SK-N-SH (cell line): ENCODE data around the gene PLEKHG7. TPM values are rescaled to one million over a fixed set of nuclear protein-coding genes. Genes with fewer than 3 reads are reported as not detected.

Experiments
- CTCF ChIA-PET: fragments of 300-600, 350-600 bp; formaldehyde crosslinking; extraction: SDS; loops from one replicate; lab custom pipeline; 2021; lab: Yijun Ruan, JAX
- POLR2A ChIA-PET: fragments of 350-600 bp; sonication (Branson Sonifier 250); formaldehyde crosslinking; extraction: SDS; loops from one replicate; lab custom pipeline; 2020; ENCODE audit warnings: antibody characterized with exemption, inconsistent platforms; lab: Yijun Ruan, JAX
- DNase-seq: peaks from one replicate; pipeline ENCODE4 v3.0.0; 2012
- H2AFZ ChIP-seq: fragments of 200-600 bp; sonication (generic); 2 replicates; pipeline ENCODE4 v1.8.1; 2016; ENCODE audit warnings: antibody characterized with exemption, mild to moderate bottlenecking, low read depth
- H3F3A ChIP-seq: fragments of 200-600 bp; sonication (generic); replicated peaks from 2 replicates; pipeline ENCODE3; 2016; ENCODE audit warnings: antibody characterized with exemption, mild to moderate bottlenecking; ENCODE audit not compliant: insufficient read depth
- H3K27ac ChIP-seq, 2 experiments: fragments of 200-500 bp in 1 of 2; fragments of 200-600 bp in 1 of 2; sonication (Bioruptor generic) in 1 of 2; sonication (generic), shearing (Covaris generic) in 1 of 2; 2 replicates each; pipeline versions ENCODE4 v1.5.1 to v1.6.1; 2014 to 2016; ENCODE audit warnings: low read depth in 2 of 2, inconsistent platforms in 1 of 2, low read length in 1 of 2, mild to moderate bottlenecking in 1 of 2, mixed read lengths in 1 of 2
- H3K27me3 ChIP-seq: fragments of 200-600 bp; sonication (generic), shearing (Covaris generic); 2 replicates; pipeline ENCODE4 v1.6.1; 2016; ENCODE audit warnings: mixed run types; ENCODE audit not compliant: insufficient read depth
- H3K36me3 ChIP-seq, 2 experiments: fragments of 200-500 bp in 1 of 2; fragments of 200-600 bp in 1 of 2; sonication (Bioruptor generic) in 1 of 2; sonication (generic) in 1 of 2; replicated peaks in 1 of 2; 2 replicates each; pipeline versions ENCODE3 to v1.5.1; 2014 to 2016; ENCODE audit warnings: low read length in 1 of 2, mild to moderate bottlenecking in 1 of 2; ENCODE audit not compliant: insufficient read depth in 2 of 2, control insufficient read depth in 1 of 2
- H3K4me1 ChIP-seq, 2 experiments: fragments of 200-500 bp in 1 of 2; fragments of 200-600 bp in 1 of 2; sonication (Bioruptor generic) in 1 of 2; sonication (generic), shearing (Covaris generic) in 1 of 2; 2 replicates each; pipeline versions ENCODE4 v1.5.1 to v1.6.1; 2014 to 2016; ENCODE audit warnings: low read depth in 1 of 2, low read length in 1 of 2, mixed run types in 1 of 2; ENCODE audit not compliant: insufficient read depth in 2 of 2, control insufficient read depth in 1 of 2
- H3K4me2 ChIP-seq: fragments of 200-600 bp; sonication (generic), shearing (Covaris generic); 2 replicates; pipeline ENCODE4 v1.6.1; 2017; ENCODE audit warnings: mixed run types
- H3K4me3 ChIP-seq, 2 experiments: fragments of 200-500 bp in 1 of 2; fragments of 200-600 bp in 1 of 2; sonication (Bioruptor generic) in 1 of 2; sonication (generic), shearing (Covaris generic) in 1 of 2; 2 replicates each; pipeline versions ENCODE4 v1.5.1 to v1.8.1; 2014 to 2016; ENCODE audit warnings: low read depth in 2 of 2, inconsistent platforms in 1 of 2, low read length in 1 of 2, mild to moderate bottlenecking in 1 of 2, mixed read lengths in 1 of 2, moderate library complexity in 1 of 2
- H3K79me2 ChIP-seq: fragments of 200-600 bp; sonication (generic); 2 replicates; pipeline ENCODE4 v1.8.1; 2017; ENCODE audit warnings: mild to moderate bottlenecking; ENCODE audit not compliant: insufficient read depth
- H3K9ac ChIP-seq: fragments of 200-600 bp; sonication (generic); 2 replicates; pipeline ENCODE4 v1.6.1; 2017; ENCODE audit warnings: mixed run types
- H3K9me2 ChIP-seq: fragments of 200-600 bp; sonication (generic); 2 replicates; pipeline ENCODE4 v1.6.1; 2017; ENCODE audit warnings: mixed run types
- H3K9me3 ChIP-seq: fragments of 200-600 bp; sonication (generic); 2 replicates; pipeline ENCODE4 v1.6.1; 2017; ENCODE audit warnings: mixed run types, mild to moderate bottlenecking, moderate library complexity
- H4K20me1 ChIP-seq: fragments of 200-600 bp; sonication (generic); 2 replicates; pipeline ENCODE4 v1.6.1; 2017; ENCODE audit warnings: mild to moderate bottlenecking, mixed run types; ENCODE audit not compliant: insufficient read depth
- CHD2 ChIP-seq: fragments of 150-350 bp; IDR thresholded peaks from 2 replicates; pipeline ENCODE4 v1.6.1; 2018; ENCODE audit warnings: low read length; ENCODE audit not compliant: partially characterized antibody
- CTCF ChIP-seq: fragments of 200-600 bp; sonication (generic); IDR thresholded peaks from 2 replicates; pipeline ENCODE4 v1.6.1; 2017; ENCODE audit warnings: antibody characterized with exemption, mild to moderate bottlenecking, moderate library complexity
- ELF1 ChIP-seq: IDR thresholded peaks from 2 replicates; pipeline ENCODE4 v1.4.0; 2012
- EP300 ChIP-seq, 2 experiments: IDR thresholded peaks; 2 replicates each; pipeline versions ENCODE4 v1.4.0 to v1.6.1; 2012; ENCODE audit warnings: borderline replicate concordance in 1 of 2, low read depth in 1 of 2, low read length in 1 of 2
- FOSL2 ChIP-seq: IDR thresholded peaks from 2 replicates; pipeline ENCODE4 v1.4.0; 2012; ENCODE audit warnings: low read depth, mild to moderate bottlenecking, moderate library complexity, borderline replicate concordance
- FOXJ3 ChIP-seq: sonication (generic); formaldehyde crosslinking; IDR thresholded peaks from 2 replicates; pipeline ENCODE4 v1.5.1; 2020; ENCODE audit warnings: mild to moderate bottlenecking, missing genetic modification reagents
- GABPA ChIP-seq: IDR thresholded peaks from 2 replicates; pipeline ENCODE4 v1.4.0; 2012; ENCODE audit warnings: low read depth, mild to moderate bottlenecking
- IRF3 ChIP-seq: fragments of 150-350 bp; IDR thresholded peaks from 2 replicates; pipeline ENCODE4 v1.6.1; 2016; ENCODE audit warnings: mild to moderate bottlenecking, low read depth, low read length
- MAX ChIP-seq: IDR thresholded peaks from 2 replicates; pipeline ENCODE4 v1.4.0; 2012; ENCODE audit warnings: low read depth
- MEF2A ChIP-seq: IDR thresholded peaks from 2 replicates; pipeline ENCODE4 v1.4.0; 2012; ENCODE audit warnings: low read depth, borderline replicate concordance
- NFIC ChIP-seq: IDR thresholded peaks from 2 replicates; pipeline ENCODE4 v1.4.0; 2012; ENCODE audit warnings: borderline replicate concordance
- NRF1 ChIP-seq: IDR thresholded peaks from 2 replicates; pipeline ENCODE4 v1.6.1; 2012; ENCODE audit warnings: low read depth, mild to moderate bottlenecking, low read length
- PBX3 ChIP-seq: IDR thresholded peaks from 2 replicates; pipeline ENCODE4; 2012
- POLR2AphosphoS5 ChIP-seq: IDR thresholded peaks from 2 replicates; pipeline ENCODE4 v1.6.1; 2012; ENCODE audit warnings: low read depth, low read length
- RAD21 ChIP-seq: IDR thresholded peaks from 2 replicates; pipeline ENCODE4 v1.6.1; 2012; ENCODE audit warnings: mild to moderate bottlenecking, low read length
- RCOR1 ChIP-seq: fragments of 150-350 bp; IDR thresholded peaks from 2 replicates; pipeline ENCODE4 v1.6.1; 2017; ENCODE audit warnings: antibody characterized with exemption, low read length
- RFX5 ChIP-seq: IDR thresholded peaks from 2 replicates; pipeline ENCODE4 v1.6.1; 2012; ENCODE audit warnings: mild to moderate bottlenecking, improper control_type of control experiment, low read length
- RXRA ChIP-seq: IDR thresholded peaks from 2 replicates; pipeline ENCODE4 v1.4.0; 2012; ENCODE audit warnings: low read depth, mild to moderate bottlenecking, borderline replicate concordance
- SIN3A ChIP-seq: IDR thresholded peaks from 2 replicates; pipeline ENCODE4 v1.6.1; 2012; ENCODE audit warnings: low read depth, mild to moderate bottlenecking, low read length, moderate library complexity, borderline replicate concordance
- TAF1 ChIP-seq: IDR thresholded peaks from 2 replicates; pipeline ENCODE4 v1.6.1; 2012; ENCODE audit warnings: low read depth, mild to moderate bottlenecking, low read length, moderate library complexity, borderline replicate concordance
- TEAD4 ChIP-seq: IDR thresholded peaks from 2 replicates; pipeline ENCODE4 v1.4.0; 2012; ENCODE audit warnings: mild to moderate bottlenecking, borderline replicate concordance; ENCODE audit not compliant: insufficient read depth
- YY1 ChIP-seq: IDR thresholded peaks from 2 replicates; pipeline ENCODE4 v1.4.0; 2012; ENCODE audit warnings: low read depth, mild to moderate bottlenecking
- ZBTB33 ChIP-seq: IDR thresholded peaks from 2 replicates; pipeline ENCODE4 v1.4.0; 2012; ENCODE audit warnings: low read depth, borderline replicate concordance
- WGBS: methylation state at CpG from one replicate; pipeline ENCODE4 v1.1.6; 2017; ENCODE audit warnings: low lambda C conversion rate; 5-methylcytosine and 5-hydroxymethylcytosine counted together
- polyA plus RNA-seq, 3 experiments: library from polyadenylated mRNA; depleted of rRNA; stranded (reverse); fragments of >200 nt; gene quantifications; 2 replicates each; pipeline ENCODE4 v1.2.3, GENCODE V29; 2012

Gene PLEKHG7
- polyA plus RNA-seq, 1 of the 3 experiments (the other 2 are of a cell fraction): not detected

- Histone ChIP-seq H4K20me1 (no peaks in the 10 kb centered on the region), H3K79me2 (no peaks in the 10 kb centered on the region), H3K9ac (no peak overlapping the region), H3K4me3 (no peak overlapping the region), H3K36me3 (no peaks in the 10 kb centered on the region), H3K27ac (no peak overlapping the region), H2AFZ (no peak overlapping the region), H3K4me2 (no peak overlapping the region), H3K27me3 (no peaks in the 10 kb centered on the region; the same call in 1 of the 2 replicates), H3F3A (no peaks in the 10 kb centered on the region), H3K4me1 (no peaks in the 10 kb centered on the region), H3K9me3 (no peaks in the 10 kb centered on the region), H3K9me2 (no peaks in the 10 kb centered on the region)
- CTCF ChIA-PET: no interaction called here
- POLR2A ChIA-PET: no interaction called here
- TF ChIP-seq SIN3A (no peak), CHD2 (no peak), ELF1 (no peak), YY1 (no peak), FOXJ3 (CRISPR knock-in tag) (no peak), FOSL2 (no peak), RXRA (no peak), NRF1 (no peak), MAX (no peak), RCOR1 (no peak), TEAD4 (no peak), RFX5 (no peak), POLR2AphosphoS5 (no peak), ZBTB33 (no peak), MEF2A (no peak)
- WGBS: 100% methylated on average over 2 of the region's 2 CpGs
- DNase-seq: no peak
Measured at GRCh38 chr12:92665496-92665895, 37.3 kb upstream of the PLEKHG7 start.

- Histone ChIP-seq H4K20me1 (no peaks in the 10 kb centered on the region), H3K27me3 (no peaks in the 10 kb centered on the region; the same call in 1 of the 2 replicates), H3F3A (no peaks in the 10 kb centered on the region), H3K4me2 (no peak overlapping the region), H3K79me2 (no peaks in the 10 kb centered on the region), H3K9me3 (no peaks in the 10 kb centered on the region), H3K27ac (no peak overlapping the region), H3K9ac (no peak overlapping the region), H3K4me1 (no peaks in the 10 kb centered on the region), H3K36me3 (no peaks in the 10 kb centered on the region), H3K4me3 (no peak overlapping the region), H3K9me2 (no peaks in the 10 kb centered on the region), H2AFZ (no peak overlapping the region)
- CTCF ChIA-PET: interaction anchor here (1.0 kb wide), 1 partner anchor 98 kb away, joined by 3 read pairs; no protein-coding TSS in a partner anchor
- POLR2A ChIA-PET: no interaction called here
- DNase-seq: no peak
- no peak for TF ChIP-seq PBX3
- no peak for TF ChIP-seq RXRA
- no peak for TF ChIP-seq MEF2A
- TF ChIP-seq FOSL2: no peak
- TF ChIP-seq TAF1: no peak
- no peak for TF ChIP-seq NFIC
- no peak for TF ChIP-seq CTCF
- no peak for TF ChIP-seq EP300 (IDR thresholded peaks at IDR 0.05; ENCODE audit: borderline replicate concordance in 1 of 2, low read depth in 1 of 2, low read length in 1 of 2)
- no peak for TF ChIP-seq RFX5
- TF ChIP-seq GABPA: no peak
- no peak for TF ChIP-seq IRF3
- no peak for TF ChIP-seq RCOR1
- no peak for TF ChIP-seq RAD21
- no peak for TF ChIP-seq FOXJ3 (CRISPR knock-in tag)
Measured at GRCh38 chr12:92668739-92669138, 34.0 kb upstream of the PLEKHG7 start.
